Panc1 (cell line): ENCODE measurements around the gene PPP1R1C. TPM values are rescaled to one million over a fixed set of nuclear protein-coding genes. Genes with fewer than 3 reads are reported as not detected.

Source experiments
- ATAC-seq: fragments of 200-7000 bp; cut with Tn5 transposase; 2 replicates; pipeline ENCODE4 v1.9.1; 2020; ENCODE audit warnings: mild to moderate bottlenecking, moderate library complexity
- BruUV-seq: library from RNA; stranded (reverse); fragments of 400-500 nt; replicated peaks from 2 replicates; lab custom pipeline; 2021; lab: Mats Ljungman, UMichigan
- CTCF ChIA-PET: fragments of 300-600 bp; sonication (Branson Sonifier 250); formaldehyde crosslinking; loops from one replicate; lab custom pipeline; 2022; ENCODE audit warnings: antibody characterized with exemption; lab: Charles Lee
- POLR2A ChIA-PET: fragments of 300-600 bp; sonication (Branson Sonifier 250); formaldehyde crosslinking; loops from one replicate; lab custom pipeline; 2022; ENCODE audit warnings: antibody characterized with exemption; lab: Charles Lee
- DNase-seq: peaks from one replicate; pipeline ENCODE4 v3.0.0-alpha.2; 2010; ENCODE audit warnings: low read depth, low spot score
- H3K27ac ChIP-seq: 2 replicates; pipeline ENCODE4 v1.5.1; 2011; ENCODE audit warnings: mild to moderate bottlenecking, low read length, inconsistent platforms
- H3K27me3 ChIP-seq: fragments of 200-500 bp; sonication (Bioruptor generic); 2 replicates; pipeline ENCODE4 v1.6.0; 2014; ENCODE audit warnings: low read length, inconsistent platforms; ENCODE audit not compliant: control insufficient read depth, insufficient read depth
- H3K36me3 ChIP-seq: fragments of 200-500 bp; sonication (Bioruptor generic); 2 replicates; pipeline ENCODE4 v1.5.1; 2014; ENCODE audit warnings: inconsistent platforms, mild to moderate bottlenecking, low read length, moderate library complexity; ENCODE audit not compliant: control insufficient read depth, insufficient read depth
- H3K4me1 ChIP-seq: 2 replicates; pipeline ENCODE4 v1.5.1; 2011; ENCODE audit warnings: inconsistent platforms, mild to moderate bottlenecking, low read length, moderate library complexity; ENCODE audit not compliant: control insufficient read depth, insufficient read depth
- H3K4me3 ChIP-seq, 2 experiments: 2 replicates each; pipeline ENCODE4 v1.5.1; 2011 to 2012; ENCODE audit warnings: low read depth in 2 of 2, low read length in 2 of 2, mild to moderate bottlenecking in 2 of 2, inconsistent platforms in 1 of 2, moderate library complexity in 1 of 2
- H3K9me3 ChIP-seq: fragments of 200-500 bp; sonication (Bioruptor generic); 2 replicates; pipeline ENCODE4 v1.5.1; 2014; ENCODE audit warnings: low read depth, mild to moderate bottlenecking, inconsistent platforms, low read length, moderate library complexity; ENCODE audit not compliant: control insufficient read depth, insufficient read depth
- POLR2AphosphoS5 ChIP-seq: IDR thresholded peaks from 2 replicates; pipeline ENCODE4 v1.6.1; 2012; ENCODE audit warnings: mild to moderate bottlenecking, low read depth, low read length, moderate library complexity
- SIN3A ChIP-seq: IDR thresholded peaks from 2 replicates; pipeline ENCODE4 v1.6.1; 2012; ENCODE audit warnings: low read depth, mild to moderate bottlenecking, low read length, moderate library complexity, borderline replicate concordance; ENCODE audit not compliant: insufficient read depth
- TCF7L2 ChIP-seq: IDR thresholded peaks from 2 replicates; pipeline ENCODE4 v1.6.1; 2011; ENCODE audit warnings: mild to moderate bottlenecking, low read depth, low read length, inconsistent platforms
- in situ Hi-C: cut with HindIII; loops from 2 replicates; pipeline ENCODE4 v1.10.0; 2016; ENCODE audit warnings: low sequenced_read_pairs, low pct_unique_long_range_greater_than_20kb
- intact Hi-C: fragments of 100-400 bp; cut with micrococcal nuclease; formaldehyde crosslinking; loops from one replicate; pipeline ENCODE4 v1.10.0; 2022; ENCODE audit not compliant: unreplicated experiment
- total RNA-seq: library from RNA; stranded (reverse); gene quantifications from one replicate; pipeline ENCODE4 v1.2.1, GENCODE V29; 2021; ENCODE audit not compliant: unreplicated experiment
- TF ChIP-seq, protein P1 (sequence below): fragments of 450-650 bp; IDR thresholded peaks from 2 replicates; pipeline ENCODE4 v1.5.1; 2017; ENCODE audit warnings: mild to moderate bottlenecking
- TF ChIP-seq, protein P2 (sequence below), 2 experiments: IDR thresholded peaks; 2 replicates each; pipeline ENCODE4 v1.6.1; 2011 to 2012; ENCODE audit warnings: low read depth in 2 of 2, control low read depth in 1 of 2, low read length in 1 of 2, mild to moderate bottlenecking in 1 of 2, moderate library complexity in 1 of 2; ENCODE audit not compliant: insufficient read depth in 1 of 2

The PPP1R1C gene
- total RNA-seq, 1 experiment from 2014 or later, result 2.6 TPM

DNA sequence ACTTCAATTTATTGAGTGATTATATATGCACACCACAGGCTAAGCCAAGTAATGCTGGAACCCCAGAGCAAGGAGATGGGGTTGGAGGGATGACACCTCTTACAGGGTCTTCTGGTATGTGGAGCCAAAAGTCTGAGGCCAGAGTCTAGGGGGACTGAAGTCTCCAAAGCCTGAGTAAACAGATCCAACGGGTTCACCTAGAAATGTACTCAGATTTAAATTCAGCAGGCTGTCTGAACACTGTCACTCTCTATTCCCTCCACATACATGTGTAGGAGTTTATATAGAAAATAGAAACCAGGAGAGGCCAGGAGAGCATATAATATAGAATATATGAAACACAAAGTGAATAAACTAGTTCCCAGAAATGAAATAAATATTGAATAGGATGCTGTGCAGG lies 76.1 kb downstream of the PPP1R1C start:
- H3K27ac ChIP-seq, result no peak overlapping the region
- ChIA-PET CTCF (no interaction called here), POLR2A (no interaction called here)
- no peaks in the 10 kb centered on the region for H3K36me3 ChIP-seq
- TF ChIP-seq POLR2AphosphoS5 (no peak), SIN3A (no peak), TCF7L2 (no peak)
- TF ChIP-seq, protein P1, sequence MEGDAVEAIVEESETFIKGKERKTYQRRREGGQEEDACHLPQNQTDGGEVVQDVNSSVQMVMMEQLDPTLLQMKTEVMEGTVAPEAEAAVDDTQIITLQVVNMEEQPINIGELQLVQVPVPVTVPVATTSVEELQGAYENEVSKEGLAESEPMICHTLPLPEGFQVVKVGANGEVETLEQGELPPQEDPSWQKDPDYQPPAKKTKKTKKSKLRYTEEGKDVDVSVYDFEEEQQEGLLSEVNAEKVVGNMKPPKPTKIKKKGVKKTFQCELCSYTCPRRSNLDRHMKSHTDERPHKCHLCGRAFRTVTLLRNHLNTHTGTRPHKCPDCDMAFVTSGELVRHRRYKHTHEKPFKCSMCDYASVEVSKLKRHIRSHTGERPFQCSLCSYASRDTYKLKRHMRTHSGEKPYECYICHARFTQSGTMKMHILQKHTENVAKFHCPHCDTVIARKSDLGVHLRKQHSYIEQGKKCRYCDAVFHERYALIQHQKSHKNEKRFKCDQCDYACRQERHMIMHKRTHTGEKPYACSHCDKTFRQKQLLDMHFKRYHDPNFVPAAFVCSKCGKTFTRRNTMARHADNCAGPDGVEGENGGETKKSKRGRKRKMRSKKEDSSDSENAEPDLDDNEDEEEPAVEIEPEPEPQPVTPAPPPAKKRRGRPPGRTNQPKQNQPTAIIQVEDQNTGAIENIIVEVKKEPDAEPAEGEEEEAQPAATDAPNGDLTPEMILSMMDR, result no peak
- TF ChIP-seq, protein P2, sequence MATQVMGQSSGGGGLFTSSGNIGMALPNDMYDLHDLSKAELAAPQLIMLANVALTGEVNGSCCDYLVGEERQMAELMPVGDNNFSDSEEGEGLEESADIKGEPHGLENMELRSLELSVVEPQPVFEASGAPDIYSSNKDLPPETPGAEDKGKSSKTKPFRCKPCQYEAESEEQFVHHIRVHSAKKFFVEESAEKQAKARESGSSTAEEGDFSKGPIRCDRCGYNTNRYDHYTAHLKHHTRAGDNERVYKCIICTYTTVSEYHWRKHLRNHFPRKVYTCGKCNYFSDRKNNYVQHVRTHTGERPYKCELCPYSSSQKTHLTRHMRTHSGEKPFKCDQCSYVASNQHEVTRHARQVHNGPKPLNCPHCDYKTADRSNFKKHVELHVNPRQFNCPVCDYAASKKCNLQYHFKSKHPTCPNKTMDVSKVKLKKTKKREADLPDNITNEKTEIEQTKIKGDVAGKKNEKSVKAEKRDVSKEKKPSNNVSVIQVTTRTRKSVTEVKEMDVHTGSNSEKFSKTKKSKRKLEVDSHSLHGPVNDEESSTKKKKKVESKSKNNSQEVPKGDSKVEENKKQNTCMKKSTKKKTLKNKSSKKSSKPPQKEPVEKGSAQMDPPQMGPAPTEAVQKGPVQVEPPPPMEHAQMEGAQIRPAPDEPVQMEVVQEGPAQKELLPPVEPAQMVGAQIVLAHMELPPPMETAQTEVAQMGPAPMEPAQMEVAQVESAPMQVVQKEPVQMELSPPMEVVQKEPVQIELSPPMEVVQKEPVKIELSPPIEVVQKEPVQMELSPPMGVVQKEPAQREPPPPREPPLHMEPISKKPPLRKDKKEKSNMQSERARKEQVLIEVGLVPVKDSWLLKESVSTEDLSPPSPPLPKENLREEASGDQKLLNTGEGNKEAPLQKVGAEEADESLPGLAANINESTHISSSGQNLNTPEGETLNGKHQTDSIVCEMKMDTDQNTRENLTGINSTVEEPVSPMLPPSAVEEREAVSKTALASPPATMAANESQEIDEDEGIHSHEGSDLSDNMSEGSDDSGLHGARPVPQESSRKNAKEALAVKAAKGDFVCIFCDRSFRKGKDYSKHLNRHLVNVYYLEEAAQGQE (IDR thresholded peaks at IDR 0.05; ENCODE audit: insufficient read depth in 1 of 2, low read depth in 2 of 2, low read length in 1 of 2), result no peak
- in situ Hi-C loops (no loop called here), intact Hi-C loops (no loop called here)
- no peak for ATAC-seq
- BruUV-seq, result no TSS peak
- no peak for DNase-seq
- no peaks in the 10 kb centered on the region for H3K27me3 ChIP-seq
- H3K4me1 ChIP-seq, result no peaks in the 10 kb centered on the region
- no peak overlapping the region for H3K4me3 ChIP-seq
- no peaks in the 10 kb centered on the region for H3K9me3 ChIP-seq

DNA sequence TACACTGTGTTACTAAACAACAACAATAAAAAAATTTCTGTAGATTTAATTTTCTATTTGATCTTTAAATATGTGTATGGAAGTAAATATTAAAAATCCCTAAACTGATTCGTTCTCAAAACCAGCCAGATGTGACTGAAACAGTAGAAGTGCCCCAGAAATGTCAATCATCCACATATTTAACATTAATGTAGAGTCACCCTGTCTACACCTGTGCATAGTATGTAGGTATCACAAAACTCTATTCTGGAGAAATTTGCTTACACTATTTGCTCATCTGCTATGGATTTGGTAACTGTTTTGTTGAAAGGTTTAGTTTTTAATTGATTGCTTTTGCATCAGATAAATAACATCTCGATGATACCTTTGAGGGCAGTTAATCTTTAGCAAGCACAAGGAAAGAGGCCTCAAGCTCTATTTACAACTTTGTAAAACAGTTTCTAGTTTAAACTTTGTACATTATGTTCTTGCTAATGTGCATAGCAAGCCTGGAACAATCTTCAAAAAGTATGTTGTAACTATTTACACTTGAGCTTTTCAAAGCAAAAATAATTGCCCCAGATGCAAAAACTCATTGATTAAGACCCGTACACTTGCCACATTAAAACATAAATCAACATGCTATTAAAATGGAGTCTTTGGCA lies 76.8 kb downstream of the PPP1R1C start:
- Histone ChIP-seq H3K9me3 (no peaks in the 10 kb centered on the region), H3K27me3 (no peaks in the 10 kb centered on the region), H3K4me3 (no peak overlapping the region), H3K27ac (no peak overlapping the region), H3K36me3 (no peaks in the 10 kb centered on the region), H3K4me1 (no peaks in the 10 kb centered on the region)
- intact Hi-C loops (no loop called here), in situ Hi-C loops (no loop called here)
- no peak for ATAC-seq
- CTCF ChIA-PET, result no interaction called here
- DNase-seq, result no peak
- no TSS peak for BruUV-seq
- POLR2A ChIA-PET, result no interaction called here
- TF ChIP-seq TCF7L2, result no peak
- no peak for TF ChIP-seq SIN3A
- TF ChIP-seq, protein P2 (IDR thresholded peaks at IDR 0.05; ENCODE audit: insufficient read depth in 1 of 2, low read depth in 2 of 2, low read length in 1 of 2), result no peak
- TF ChIP-seq, protein P1, result no peak
- no peak for TF ChIP-seq POLR2AphosphoS5
